CD4-positive, alpha-beta T cell treated with Interleukin-10 for 1 hour (primary cell): ENCODE data around the gene ARL16.

Source experiments
- DNase-seq: peaks from one replicate; pipeline ENCODE4 v3.0.0-alpha.2; 2020

ARL16 gene

GRCh38 chr17:81666092-81666341, 17.6 kb downstream of the ARL16 start:
- DNase-seq = peak; percentile 30

GRCh38 chr17:81665205-81666091, 18.1 kb downstream of the ARL16 start:
- peak; percentile 41 for DNase-seq

GRCh38 chr17:81664051-81664470, 19.5 kb downstream of the ARL16 start:
- DNase-seq = no peak

GRCh38 chr17:81662002-81662401, 21.6 kb downstream of the ARL16 start:
- no peak for DNase-seq

- no peak for DNase-seq
These were observed 23.2 kb downstream of the ARL16 start for GRCh38 chr17:81660441-81660840.

GRCh38 chr17:81659038-81659437, 24.6 kb downstream of the ARL16 start:
- DNase-seq = no peak

- no peak for DNase-seq
These were observed 26.8 kb downstream of the ARL16 start for GRCh38 chr17:81656835-81657234.

GRCh38 chr17:81656118-81656743, 27.4 kb downstream of the ARL16 start, which contains the start of gene PDE6G:
Gene PDE6G (minus strand): TSS chr17:81656542. CDS start chr17:81653305, 3,237 bp downstream.
- DNase-seq = no peak

- DNase-seq = no peak
These were observed 28.0 kb downstream of the ARL16 start for GRCh38 chr17:81655378-81656117.

GRCh38 chr17:81652906-81653771, 30.5 kb downstream of the ARL16 start:
- no peak for DNase-seq

- DNase-seq = no peak
These were observed 31.9 kb downstream of the ARL16 start for GRCh38 chr17:81651692-81652091.

GRCh38 chr17:81650951-81651350, 32.6 kb downstream of the ARL16 start:
- DNase-seq = no peak

- DNase-seq = no peak
These were observed 34.9 kb downstream of the ARL16 start for GRCh38 chr17:81648707-81649085.

- no peak for DNase-seq
These were observed 35.4 kb downstream of the ARL16 start for GRCh38 chr17:81648013-81648706.

- DNase-seq = no peak
These were observed 36.0 kb downstream of the ARL16 start for GRCh38 chr17:81647640-81648012.

GRCh38 chr17:81646869-81647600, 36.6 kb downstream of the ARL16 start:
- DNase-seq = no peak

- no peak for DNase-seq
These were observed 38.3 kb downstream of the ARL16 start for GRCh38 chr17:81644976-81645952.

- no peak for DNase-seq
These were observed 39.1 kb downstream of the ARL16 start for GRCh38 chr17:81644496-81644895.

- DNase-seq = no peak
These were observed 41.6 kb downstream of the ARL16 start for GRCh38 chr17:81641825-81642489.

- no peak for DNase-seq
These were observed 43.6 kb downstream of the ARL16 start for GRCh38 chr17:81640011-81640410.
